PC-3 (cell line): ENCODE results near the gene TRPV6. TPM values are rescaled to one million over a fixed set of nuclear protein-coding genes. Genes with fewer than 3 reads are reported as not detected.
A peak's percentile ranks its signal among the peaks of the same experiment; 100 is the strongest.

Experiments used
- ATAC-seq: fragments of 200-7000 bp; cut with Tn5 transposase; 2 replicates; pipeline ENCODE4 v1.9.1; 2020; ENCODE audit warnings: mild to moderate bottlenecking, moderate library complexity
- BruUV-seq: library from RNA; stranded (reverse); fragments of 400-500 nt; replicated peaks from 2 replicates; lab custom pipeline; 2021; lab: Mats Ljungman, UMichigan
- CTCF ChIA-PET: fragments of 300-600 bp; sonication (Branson Sonifier 250); formaldehyde crosslinking; loops from one replicate; lab custom pipeline; 2022; ENCODE audit warnings: antibody characterized with exemption; lab: Charles Lee
- POLR2A ChIA-PET: fragments of 300-600 bp; sonication (Branson Sonifier 250); formaldehyde crosslinking; loops from one replicate; lab custom pipeline; 2022; ENCODE audit warnings: antibody characterized with exemption; ENCODE audit not compliant: unreplicated experiment; lab: Charles Lee
- DNase-seq: peaks from one replicate; pipeline ENCODE4 v3.0.0-alpha.2; 2015
- H2AFZ ChIP-seq: fragments of 300-600 bp; sonication (generic); 2 replicates; pipeline ENCODE4 v1.6.0; 2016; ENCODE audit warnings: antibody characterized with exemption, low read length
- H3F3A ChIP-seq: fragments of 300-600 bp; sonication (generic); one replicate; pipeline ENCODE4 v1.6.0; 2017; ENCODE audit warnings: antibody characterized with exemption, low read length, control low read depth, mild to moderate bottlenecking; ENCODE audit not compliant: unreplicated experiment
- H3K27ac ChIP-seq: fragments of 300-600 bp; sonication (generic); 2 replicates; pipeline ENCODE4 v1.5.1; 2016; ENCODE audit warnings: mild to moderate bottlenecking, low read length
- H3K27me3 ChIP-seq: fragments of 300-600 bp; sonication (generic); 2 replicates; pipeline ENCODE4 v1.6.1; 2016; ENCODE audit warnings: low read length, mixed read lengths
- H3K36me3 ChIP-seq: fragments of 300-600 bp; sonication (generic); 2 replicates; pipeline ENCODE4 v1.6.1; 2016; ENCODE audit warnings: low read depth, mixed run types, low read length, mixed read lengths
- H3K4me1 ChIP-seq: fragments of 300-600 bp; sonication (generic); 2 replicates; pipeline ENCODE4 v1.5.1; 2016; ENCODE audit warnings: low read length; ENCODE audit not compliant: insufficient read depth
- H3K4me2 ChIP-seq: fragments of 300-600 bp; sonication (generic); 2 replicates; pipeline ENCODE4 v1.6.0; 2016; ENCODE audit warnings: low read length
- H3K4me3 ChIP-seq: fragments of 300-600 bp; sonication (generic); 2 replicates; pipeline ENCODE4 v1.5.1; 2016; ENCODE audit warnings: mild to moderate bottlenecking, low read length, mixed read lengths
- H3K79me2 ChIP-seq: fragments of 300-600 bp; sonication (generic); 2 replicates; pipeline ENCODE4 v1.6.1; 2017; ENCODE audit warnings: low read length, mixed read lengths
- H3K9ac ChIP-seq: fragments of 300-600 bp; sonication (generic); 2 replicates; pipeline ENCODE4 v1.6.0; 2016; ENCODE audit warnings: mild to moderate bottlenecking, low read length
- H3K9me2 ChIP-seq: fragments of 300-600 bp; sonication (generic); replicated peaks from 2 replicates; pipeline ENCODE4 v1.6.1; 2016; ENCODE audit warnings: mixed run types, low read length, mixed read lengths
- H3K9me3 ChIP-seq: fragments of 300-600 bp; sonication (generic); 2 replicates; pipeline ENCODE4 v1.6.1; 2016; ENCODE audit warnings: low read length, mixed read lengths
- H4K20me1 ChIP-seq: fragments of 300-600 bp; sonication (generic); 2 replicates; pipeline ENCODE4 v1.6.1; 2016; ENCODE audit warnings: low read length, mixed read lengths
- CTCF ChIP-seq: fragments of 300-600 bp; sonication (generic); conservative IDR thresholded peaks from 2 replicates; pipeline ENCODE4 v1.5.1; 2017; ENCODE audit warnings: antibody characterized with exemption, low read depth, mild to moderate bottlenecking, low read length
- EZH2 ChIP-seq: fragments of 300-600 bp; sonication (generic); IDR thresholded peaks from one replicate; pipeline ENCODE4 v1.6.1; 2017; ENCODE audit warnings: antibody characterized with exemption, mild to moderate bottlenecking, low read length; ENCODE audit not compliant: unreplicated experiment
- EZH2phosphoT487 ChIP-seq: fragments of 300-600 bp; sonication (generic); IDR thresholded peaks from 2 replicates; pipeline ENCODE4 v1.6.1; 2018; ENCODE audit warnings: mild to moderate bottlenecking, antibody characterized with exemption, low read length, borderline replicate concordance
- intact Hi-C: fragments of 100-400 bp; cut with micrococcal nuclease; formaldehyde crosslinking; loops from 2 replicates; pipeline ENCODE4 v1.9.0; 2023
- total RNA-seq: library from RNA; depleted of rRNA; stranded (reverse); fragments of >200 nt; gene quantifications from 2 replicates; pipeline ENCODE4 v1.2.3, GENCODE V29; 2014

Gene TRPV6
- total RNA-seq, 1 experiment from 2014 or later: 1.4 TPM

- Histone ChIP-seq H3K9ac (no peak overlapping the region), H3K9me3 (no peaks in the 10 kb centered on the region), H3K36me3 (no peaks in the 10 kb centered on the region), H3K9me2 (no peaks in the 10 kb centered on the region), H4K20me1 (no peaks in the 10 kb centered on the region), H3K4me1 (peaks cover 24% of the 10 kb centered on the region), H3K27ac (no peak overlapping the region), H3K27me3 (no peaks in the 10 kb centered on the region), H2AFZ (no peak overlapping the region), H3F3A (no peaks in the 10 kb centered on the region), H3K4me2 (peak overlapping the region; percentile 92), H3K4me3 (peak overlapping the region; percentile 87), H3K79me2 (0 out of 2 replicates have a peak, but pooled peaks cover 6% of the 10 kb centered on the region)
- DNase-seq (no peak), ATAC-seq (no peak)
- POLR2A ChIA-PET: interaction anchor here (0.6 kb wide), 1 partner anchor 20 kb away, joined by 5 read pairs; no protein-coding TSS in a partner anchor
- TF ChIP-seq EZH2phosphoT487 (no peak), EZH2 (no peak)
- no TSS peak for BruUV-seq
- CTCF ChIA-PET: no interaction called here
- intact Hi-C loops: no loop called here
Observed at GRCh38 chr7:142855756-142856564, 29.6 kb downstream of the TRPV6 start.

DNA sequence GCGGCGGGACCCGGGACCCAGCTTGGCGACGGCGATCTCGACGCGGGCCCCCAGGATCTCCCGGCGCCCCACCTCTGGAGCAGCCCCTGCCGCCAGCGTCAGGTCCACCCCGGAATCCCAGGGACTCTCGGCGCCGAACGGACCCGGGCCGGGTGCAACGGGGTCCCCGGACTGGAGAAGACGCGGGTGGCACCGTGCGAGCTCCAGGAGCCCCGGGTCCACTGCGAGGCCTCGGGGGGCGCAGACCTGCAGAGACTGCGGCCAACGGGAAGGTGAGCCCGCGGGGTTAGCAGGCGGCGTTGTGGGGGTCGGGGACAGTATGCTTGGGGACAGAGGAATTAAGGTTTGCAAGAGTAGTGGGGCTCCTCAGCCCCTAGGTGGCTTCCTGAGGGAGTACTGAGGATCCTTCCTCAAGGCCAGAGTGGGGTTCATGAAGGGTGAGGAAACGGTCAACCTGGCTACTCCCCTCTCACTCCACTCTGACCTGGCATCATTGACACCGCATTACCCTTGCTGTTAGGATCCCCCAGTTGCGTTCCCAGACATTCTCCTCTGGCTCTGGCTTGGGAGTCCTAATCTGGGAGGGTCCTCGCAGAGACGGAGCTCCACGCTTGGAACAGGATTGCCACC is 30.3 kb downstream of the TRPV6 start:
- Histone ChIP-seq H3K9ac (peak overlapping the region; percentile 93), H3K4me1 (peaks cover 24% of the 10 kb centered on the region), H4K20me1 (no peaks in the 10 kb centered on the region), H3K9me2 (no peaks in the 10 kb centered on the region), H3K79me2 (0 out of 2 replicates have a peak, but pooled peaks cover 6% of the 10 kb centered on the region), H3F3A (no peaks in the 10 kb centered on the region), H3K9me3 (no peaks in the 10 kb centered on the region), H3K4me3 (peak overlapping the region; percentile 87), H3K36me3 (no peaks in the 10 kb centered on the region), H3K4me2 (peak overlapping the region; percentile 92), H3K27ac (no peak overlapping the region; the same call in 1 of the 2 replicates), H2AFZ (peak overlapping the region; percentile 78), H3K27me3 (no peaks in the 10 kb centered on the region)
- ATAC-seq (peak; percentile 2), DNase-seq (no peak)
- ChIA-PET CTCF (interaction anchor here (1.5 kb wide), 1 partner anchor 148 kb away, joined by 4 read pairs; no protein-coding TSS in a partner anchor), POLR2A (interaction anchor here (0.6 to 1.0 kb wide), 2 partner anchors 42 to 299 kb away, joined by 4 read pairs; no protein-coding TSS in a partner anchor)
- BruUV-seq: TSS peak; percentile 22
- intact Hi-C loops: no loop called here
- TF ChIP-seq EZH2 (no peak), CTCF (no peak), EZH2phosphoT487 (no peak)

DNA sequence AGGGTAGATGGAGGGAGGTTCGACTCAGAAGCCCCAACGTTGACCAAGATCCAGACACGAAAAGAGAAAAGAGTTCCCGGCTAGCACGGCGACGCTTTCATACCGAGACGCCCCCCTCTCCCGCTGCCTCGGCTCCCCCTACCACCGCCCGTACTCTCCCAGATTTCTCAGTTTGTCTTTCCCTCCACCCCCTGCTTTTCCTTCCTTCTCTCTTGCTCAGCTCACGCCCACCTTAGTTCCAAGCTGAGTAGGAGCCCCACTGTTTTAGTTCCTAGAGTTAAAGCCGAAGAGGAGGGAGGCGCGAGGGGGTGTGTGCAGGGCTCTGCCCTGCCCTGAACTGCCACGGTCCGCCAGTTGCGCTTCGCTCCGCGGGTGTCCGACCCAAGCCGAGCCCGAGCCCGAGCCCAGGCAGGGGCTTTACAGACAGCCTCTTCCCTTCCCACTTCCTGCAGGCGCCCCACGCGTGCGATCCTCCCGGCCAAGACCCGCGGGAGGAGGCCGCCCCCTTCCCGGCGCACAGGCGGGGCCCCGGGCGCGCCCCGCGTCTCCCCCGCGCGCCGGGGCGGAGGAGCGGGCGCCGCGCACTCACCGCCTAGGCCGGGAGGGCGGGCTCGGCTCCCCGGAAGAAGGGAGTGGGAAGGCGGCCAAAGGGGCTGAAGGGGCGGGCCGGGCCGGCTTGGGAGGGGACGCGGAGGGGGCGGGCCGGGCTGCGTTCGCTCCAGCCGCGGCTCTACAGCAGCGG is 31.0 kb downstream of the TRPV6 start, which contains the start of gene EPHB6:
Gene EPHB6, plus strand, starts transcription at position 705 of the 742 bp plus-strand sequence. CDS start 8,152 bp downstream, outside the sequence.
- peak within 1 kb of the TSS; percentile 93 for H3K9ac ChIP-seq
- intact Hi-C loops: loop anchor here (1.0 kb wide), 2 partner anchors 12 to 149 kb away; no protein-coding TSS in a partner anchor

More for the DNA sequence above, 31.0 kb downstream of the TRPV6 start, which contains the start of gene EPHB6:
- Histone ChIP-seq H2AFZ (peak within 1 kb of the TSS; percentile 88), H3K27me3 (no peaks in the 10 kb centered on the region), H3K9me3 (no peaks in the 10 kb centered on the region), H3K4me3 (peak within 1 kb of the TSS; percentile 87), H3K36me3 (no peaks in the 10 kb centered on the region), H3K4me2 (peak within 1 kb of the TSS; percentile 92), H3K9me2 (no peaks in the 10 kb centered on the region), H3K27ac (peak within 1 kb of the TSS; percentile 58), H3F3A (no peaks in the 10 kb centered on the region), H4K20me1 (no peaks in the 10 kb centered on the region), H3K4me1 (peaks cover 21% of the 10 kb centered on the region), H3K79me2 (0 out of 2 replicates have a peak, but pooled peaks cover 6% of the 10 kb centered on the region)
- POLR2A ChIA-PET: interaction anchor here (0.6 to 1.0 kb wide), 4 partner anchors 11 to 425 kb away, joined by 4 to 22 read pairs (median 4); no protein-coding TSS in a partner anchor
- DNase-seq: peak; percentile 77
- no peak for TF ChIP-seq EZH2
- no peak for TF ChIP-seq CTCF
- no peak for TF ChIP-seq EZH2phosphoT487
- CTCF ChIA-PET: interaction anchor here (1.3 to 1.5 kb wide), 2 partner anchors 41 to 148 kb away, joined by 4 to 6 read pairs; no protein-coding TSS in a partner anchor
- BruUV-seq: no TSS peak
- peak; percentile 79 for ATAC-seq
